ENCODE data around the gene TBX4.

GRCh38 chr17:61528171-61528570 lies 75.9 kb downstream of the TBX4 start:
- TF ChIP-seq CTCF (conservative IDR thresholded peaks at IDR 0.05; ENCODE audit: low read depth in 2 of 2) (no peak), EZH2 (IDR thresholded peaks at IDR 0.05; ENCODE audit: low read depth, unreplicated experiment) (no peak), POLR2AphosphoS5 (IDR thresholded peaks at IDR 0.05; ENCODE audit: low read depth) (no peak), REST (IDR thresholded peaks at IDR 0.05; ENCODE audit: unreplicated experiment) (no peak), STAT1 (IDR thresholded peaks at IDR 0.05; ENCODE audit: unreplicated experiment) (no peak), CREB1 (CRISPR knock-in tag; IDR thresholded peaks at IDR 0.05; ENCODE audit: low read depth) (no peak), EZH2phosphoT487 (IDR thresholded peaks at IDR 0.05; ENCODE audit: unreplicated experiment) (no peak)

All from GM23338 (cell line).